ENCODE data around the gene SLC7A5.
A peak's percentile ranks its signal among the peaks of the same experiment; 100 is the strongest.
"Not testable (repeated sequence)": the region's sequence is repeated elsewhere in the genome, so short reads cannot be mapped to it uniquely, and the experiment has no call there.

SLC7A5 gene

GRCh38 chr16:87818533-87819161 is 50.7 kb downstream of the SLC7A5 start:
- DNase-seq, result no peak

DNA sequence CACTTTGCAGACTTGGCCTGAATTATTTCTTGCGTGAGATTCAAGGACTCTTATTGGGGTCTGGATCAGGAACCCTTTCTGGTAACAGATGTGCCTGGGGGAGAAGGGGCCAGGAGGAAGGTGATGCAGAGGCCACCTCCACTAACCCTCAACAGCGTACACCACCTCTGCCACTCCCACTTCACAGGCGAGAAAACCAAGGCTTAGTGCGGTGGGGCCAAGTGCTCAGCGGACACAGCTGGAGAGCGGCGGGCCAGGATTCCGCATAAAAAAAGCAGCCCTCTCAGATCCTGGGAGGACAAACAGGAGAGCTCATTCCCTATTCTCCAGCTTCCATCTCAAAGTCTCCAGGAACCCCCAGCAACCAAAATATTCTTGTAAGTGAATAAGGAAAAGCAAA is 51.4 kb downstream of the SLC7A5 start:
- DNase-seq, result no peak

DNA sequence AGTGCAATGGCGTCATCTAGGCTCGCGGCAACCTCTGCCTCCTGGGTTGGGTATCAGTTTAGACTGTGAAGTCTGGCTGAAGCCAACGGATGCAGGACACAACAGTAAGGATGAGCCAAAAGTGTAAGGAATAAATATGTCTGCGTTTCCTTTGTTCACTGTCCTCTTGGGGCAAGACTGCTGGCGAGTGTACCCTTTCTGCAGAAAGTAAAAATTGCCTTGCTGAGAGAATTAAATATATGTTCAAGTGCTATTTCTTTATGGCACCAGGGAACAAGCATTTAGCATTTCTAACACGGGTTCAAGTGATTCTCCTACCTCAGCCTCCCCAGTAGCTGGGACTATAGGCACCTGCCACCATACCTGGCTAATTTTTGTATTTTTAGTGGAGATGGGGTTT is 51.9 kb downstream of the SLC7A5 start:
- DNase-seq, result not testable (repeated sequence)

DNA sequence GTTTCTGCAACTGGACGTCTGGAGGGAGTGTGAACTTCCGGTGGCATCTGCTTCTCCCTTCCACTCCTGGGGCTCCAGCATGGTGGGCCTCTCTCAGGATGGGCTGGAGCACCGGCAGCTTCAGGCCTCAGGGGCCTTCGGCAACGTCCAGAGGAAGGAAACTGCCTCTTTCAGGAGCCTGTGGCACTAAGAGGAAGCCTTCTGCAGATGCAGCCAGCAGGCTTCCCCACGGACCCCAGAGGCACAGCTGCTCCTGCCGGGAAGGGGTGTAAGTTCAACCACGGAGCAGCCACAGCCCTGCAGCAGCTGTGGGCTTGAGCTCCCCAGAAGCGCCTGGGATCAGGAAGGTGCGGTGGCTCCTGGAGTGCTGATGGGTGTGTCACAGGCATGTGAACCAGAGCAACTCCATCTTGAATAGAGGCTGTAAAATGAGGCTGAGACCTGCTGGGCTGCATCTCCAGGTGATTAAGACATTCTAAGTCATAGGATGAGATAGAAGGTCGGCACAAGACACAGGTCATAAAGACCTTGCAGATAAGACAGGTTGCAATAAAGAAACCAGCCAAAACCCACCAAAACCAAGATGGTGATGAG is 52.7 kb downstream of the SLC7A5 start:
- no peak for DNase-seq

- no peak for DNase-seq
Measured at GRCh38 chr16:87815567-87815966, 53.7 kb downstream of the SLC7A5 start.

DNA sequence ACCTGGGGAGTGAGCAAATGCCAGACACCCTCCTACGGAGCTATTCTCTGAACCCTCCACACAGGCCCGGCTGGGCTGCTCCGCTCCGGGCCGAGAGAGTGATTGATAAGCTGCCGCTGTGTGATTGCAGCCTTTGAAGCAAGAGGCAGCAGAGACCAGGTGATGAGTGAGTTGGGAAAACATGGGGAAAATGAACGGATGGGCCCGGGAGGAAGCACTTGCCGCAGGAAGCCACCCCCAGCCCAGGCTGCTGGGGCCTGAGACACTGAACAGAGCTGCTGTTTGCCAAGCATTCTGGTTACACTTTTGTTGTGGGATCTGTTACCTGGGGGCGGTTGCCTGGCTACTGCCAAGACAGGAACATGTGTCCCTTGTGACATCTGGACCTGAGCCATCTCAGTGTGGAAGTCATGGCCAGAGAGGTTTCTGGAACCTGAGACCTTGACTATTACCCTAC is 57.1 kb downstream of the SLC7A5 start:
- no peak for DNase-seq

GRCh38 chr16:87811454-87811853 is 57.9 kb downstream of the SLC7A5 start:
- DNase-seq, result not testable (repeated sequence)

GRCh38 chr16:87809150-87809902 is 60.0 kb downstream of the SLC7A5 start:
- DNase-seq, result no peak

DNA sequence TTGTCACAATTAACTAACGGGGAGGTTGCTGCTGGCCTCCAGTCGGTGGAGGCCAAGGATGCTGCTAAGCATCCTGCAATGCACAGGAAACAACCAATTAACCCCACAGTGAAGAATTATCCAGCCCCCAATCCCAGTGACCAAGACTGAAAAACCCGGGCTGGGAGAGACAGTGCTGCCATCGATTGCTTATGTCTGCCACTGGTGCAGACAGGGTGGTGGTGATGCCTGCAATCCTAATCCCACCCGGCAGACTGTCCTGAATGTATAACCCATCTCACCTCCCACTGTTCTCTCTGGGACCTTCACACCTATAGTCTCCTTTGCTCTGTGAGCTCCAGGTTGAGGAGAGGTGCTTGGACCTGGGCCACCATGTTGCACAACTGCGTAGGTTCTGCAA is 61.2 kb downstream of the SLC7A5 start:
- no peak for DNase-seq

- DNase-seq, result peak; percentile 81
Measured at GRCh38 chr16:87806641-87807546, 62.4 kb downstream of the SLC7A5 start.

DNA sequence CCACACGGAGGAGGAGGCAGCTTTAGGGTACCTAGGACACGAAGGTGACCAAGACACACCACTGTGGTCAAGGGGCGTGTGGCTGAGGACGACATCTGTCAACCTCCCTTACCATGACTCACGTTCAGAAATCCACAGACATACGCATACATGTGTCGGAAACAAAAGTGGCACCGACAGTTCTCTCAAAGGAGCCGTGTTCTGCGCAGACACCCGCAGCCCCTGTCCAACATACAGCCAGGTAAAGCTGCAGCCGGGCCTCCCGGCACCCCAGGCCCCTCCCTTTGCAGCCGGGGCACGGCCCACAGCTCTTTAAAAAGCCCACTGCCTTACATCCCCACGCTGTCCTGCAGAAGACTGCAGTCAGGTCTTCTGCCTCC is 63.1 kb downstream of the SLC7A5 start:
- DNase-seq, result no peak

DNA sequence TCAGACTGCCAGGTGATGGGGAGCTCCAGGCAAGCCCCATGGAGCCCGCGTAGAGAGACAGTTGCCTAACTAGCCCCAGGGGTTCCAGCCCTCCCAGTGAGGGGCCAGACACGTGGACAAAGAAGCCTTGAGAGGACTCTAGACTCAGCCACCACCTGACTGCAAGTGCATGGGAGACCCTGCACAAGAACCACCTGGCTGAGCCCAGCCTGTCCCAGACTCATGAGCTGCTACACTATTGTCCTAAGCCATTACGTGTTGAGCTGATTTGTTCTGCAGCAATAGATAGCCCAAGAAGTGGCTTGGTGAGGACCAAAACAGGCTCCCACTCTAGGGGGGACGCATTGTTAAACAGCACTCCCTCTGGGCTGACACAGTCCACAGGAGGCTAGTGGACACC is 65.9 kb downstream of the SLC7A5 start:
- no peak for DNase-seq

DNA sequence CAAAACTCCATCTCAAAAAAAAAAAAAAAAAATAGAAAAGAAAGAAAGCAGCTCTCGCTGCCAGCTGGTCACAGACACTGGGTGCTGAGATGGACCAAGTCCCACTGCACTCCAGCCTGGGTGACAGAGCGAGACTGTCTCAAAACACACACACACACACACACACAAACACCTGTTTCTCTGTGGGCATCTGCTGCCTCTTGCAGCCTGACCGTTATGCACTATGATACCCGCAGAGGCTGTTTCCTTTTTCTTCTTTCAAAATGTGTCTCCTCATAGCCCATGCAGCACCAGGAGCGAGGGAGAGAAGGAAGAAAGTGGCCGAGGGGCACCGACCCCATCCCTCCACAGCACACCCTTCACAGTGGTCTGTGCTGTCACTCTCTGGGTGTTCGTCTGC is 66.6 kb downstream of the SLC7A5 start:
- DNase-seq, result no peak

DNA sequence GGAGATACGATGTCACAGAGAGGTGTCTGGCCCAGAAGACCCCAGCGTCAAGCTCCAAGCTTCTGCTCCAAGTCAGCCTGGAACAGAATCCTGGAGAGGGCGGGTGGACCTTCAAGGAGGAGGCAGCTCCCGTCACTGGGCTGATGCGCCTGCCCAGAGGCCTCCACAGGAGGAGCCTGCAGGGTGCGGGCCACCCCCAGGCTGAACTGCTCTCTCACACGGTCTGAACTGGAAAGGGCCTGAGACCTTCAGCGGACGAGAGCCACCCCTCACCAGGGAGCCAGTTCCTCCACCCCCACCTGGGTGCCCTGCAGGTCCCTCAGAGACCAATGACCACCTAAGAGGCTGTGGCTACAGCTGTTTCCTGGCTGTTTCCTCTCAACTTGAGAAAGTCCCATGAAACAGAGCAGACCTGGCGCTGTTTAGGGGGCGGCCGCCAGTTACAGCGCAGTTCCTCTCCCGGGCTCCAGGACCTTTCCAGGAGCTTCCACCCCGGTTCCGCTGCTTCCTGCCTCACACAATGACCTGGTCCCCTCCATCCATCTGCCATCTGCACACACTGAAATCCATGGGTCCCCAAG is 67.5 kb downstream of the SLC7A5 start:
- DNase-seq, result no peak

GRCh38 chr16:87800497-87800896 is 68.8 kb downstream of the SLC7A5 start:
- DNase-seq, result no peak

- no peak for DNase-seq
Measured at GRCh38 chr16:87795336-87795735, 74.0 kb downstream of the SLC7A5 start.

DNA sequence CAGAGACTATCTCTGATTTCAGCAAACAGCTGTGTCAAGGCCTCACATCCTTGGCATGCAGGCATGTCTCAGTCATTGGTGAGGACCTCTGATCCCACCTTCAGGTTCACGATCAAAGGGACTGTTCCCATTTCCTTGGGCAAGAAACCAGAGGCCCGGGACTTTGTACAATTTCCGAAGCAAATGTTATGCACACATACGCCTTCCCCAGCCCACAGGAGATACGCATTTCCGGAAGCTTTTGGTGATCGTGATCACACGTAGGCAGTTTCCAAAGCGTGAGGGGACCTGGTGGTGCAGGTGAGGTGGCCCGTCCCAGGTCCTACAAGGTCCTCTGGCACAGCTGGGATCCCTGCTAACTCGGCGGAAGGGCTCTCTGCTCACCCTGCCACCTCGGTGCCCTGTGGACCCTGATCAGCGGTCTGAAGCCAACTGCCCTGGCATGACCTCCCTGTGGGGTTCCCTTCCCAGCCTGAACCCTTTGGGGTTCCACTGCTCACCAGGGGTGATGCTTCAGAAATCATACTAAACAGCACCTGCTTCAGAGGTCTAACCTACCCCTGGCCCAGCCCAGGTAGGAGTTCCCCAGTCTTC is 74.7 kb downstream of the SLC7A5 start:
- DNase-seq, result no peak

- DNase-seq, result no peak
Measured at GRCh38 chr16:87792205-87792565, 77.1 kb downstream of the SLC7A5 start.

DNA sequence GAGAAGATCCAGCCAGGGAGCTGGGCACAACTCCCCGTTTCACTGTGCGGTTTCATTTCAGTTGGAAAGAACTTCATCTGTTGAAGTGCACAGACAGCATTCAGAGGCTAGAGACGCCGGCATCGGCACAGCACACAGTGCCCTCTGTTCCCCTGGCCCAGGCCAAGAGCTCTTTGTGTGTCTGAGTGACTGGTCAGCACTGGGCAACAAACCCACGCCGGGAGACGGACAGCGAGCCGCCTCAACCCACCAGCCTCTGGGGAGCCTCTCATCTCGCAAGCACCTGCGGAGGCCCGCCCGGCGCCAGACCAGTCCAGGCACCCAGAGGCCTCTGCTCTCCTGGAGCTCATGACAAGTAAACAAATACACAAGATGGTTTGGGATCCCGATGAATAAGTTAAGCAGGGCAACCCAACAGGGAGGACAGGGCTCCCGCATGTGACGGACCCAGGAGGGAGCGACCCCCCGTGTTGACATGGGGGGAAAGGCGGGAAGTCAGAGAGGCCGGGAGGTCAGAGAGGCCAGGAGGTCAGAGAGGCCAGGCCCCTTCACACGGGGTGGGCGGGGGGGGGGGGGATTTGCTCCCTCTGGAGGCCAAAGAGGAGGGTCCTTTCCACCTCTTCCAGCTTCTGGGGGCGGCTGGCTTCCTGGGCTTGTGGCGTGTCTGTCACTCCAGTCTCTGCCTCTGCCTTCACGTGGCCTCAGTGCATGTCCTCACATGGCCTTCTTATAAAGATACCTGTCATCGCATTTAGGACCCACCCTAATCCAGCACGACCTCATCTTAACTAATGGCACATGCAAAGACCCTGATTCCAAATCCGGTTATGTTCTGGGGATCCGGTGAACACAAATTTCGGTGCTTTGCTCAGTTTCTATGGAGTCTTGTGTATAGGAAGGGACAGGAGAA is 77.8 kb downstream of the SLC7A5 start:
- no peak for DNase-seq

DNA sequence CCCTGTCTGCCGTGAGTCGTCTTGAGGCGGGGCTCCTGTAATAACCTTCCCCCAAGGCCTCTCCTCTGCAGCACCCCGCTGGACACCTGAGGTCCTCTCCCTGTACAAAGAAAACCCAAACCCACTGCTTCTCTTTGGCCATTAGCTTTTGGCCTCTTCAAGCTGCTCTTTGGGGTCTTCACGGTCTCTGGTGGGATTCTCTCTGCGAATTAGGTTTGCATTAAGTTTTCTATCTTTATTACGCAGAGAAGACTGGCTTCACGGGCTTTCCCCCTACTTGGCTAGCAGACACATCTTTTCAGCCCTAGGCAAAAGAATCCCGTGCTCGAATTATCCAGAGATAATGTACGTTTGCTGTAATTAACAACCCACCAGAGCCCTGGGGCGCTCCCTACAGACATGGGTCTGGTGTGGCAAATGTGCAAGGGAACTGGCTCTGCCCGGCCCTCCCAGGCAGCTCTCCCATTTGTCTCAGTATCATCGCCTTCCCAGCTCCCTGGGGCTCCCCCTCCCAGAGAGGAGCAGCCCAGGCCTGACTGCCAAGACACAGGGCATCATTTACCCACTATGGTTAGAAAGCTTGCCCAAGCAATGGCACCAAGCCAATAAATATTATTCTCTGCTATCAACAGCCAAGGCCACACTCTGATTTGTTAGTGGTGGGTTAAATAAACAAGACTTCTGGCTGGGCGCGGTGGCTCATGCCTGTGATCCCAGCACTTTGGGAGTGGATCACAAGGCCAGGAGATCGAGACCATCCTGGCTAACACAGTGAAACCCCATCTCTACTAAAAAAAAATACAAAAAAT is 78.8 kb downstream of the SLC7A5 start:
- DNase-seq, result no peak
